DOHH2 (cell line): ENCODE results near the gene ZBTB4.
"Not testable (repeated sequence)": the region's sequence is repeated elsewhere in the genome, so short reads cannot be mapped to it uniquely, and the experiment has no call there.

Source experiments
- H3F3A ChIP-seq: fragments of 200-600 bp; sonication (generic), shearing (Covaris generic); 2 replicates; pipeline ENCODE4 v1.6.0; 2016; ENCODE audit warnings: antibody characterized with exemption, mild to moderate bottlenecking; ENCODE audit not compliant: control insufficient read depth, insufficient read depth
- H3K27ac ChIP-seq: fragments of 200-600 bp; sonication (generic); 2 replicates; pipeline ENCODE4 v1.5.1; 2014; ENCODE audit warnings: low read depth, mild to moderate bottlenecking, low read length, moderate library complexity
- H3K27me3 ChIP-seq: fragments of 200-600 bp; sonication (generic); 2 replicates; pipeline ENCODE4 v1.6.1; 2014; ENCODE audit warnings: mild to moderate bottlenecking, low read length, mixed read lengths; ENCODE audit not compliant: control insufficient read depth
- H3K36me3 ChIP-seq: fragments of 200-600 bp; sonication (generic); 2 replicates; pipeline ENCODE4 v1.6.1; 2014; ENCODE audit warnings: mild to moderate bottlenecking, low read length, moderate library complexity, mixed read lengths; ENCODE audit not compliant: control insufficient read depth
- H3K4me1 ChIP-seq: fragments of 200-600 bp; sonication (generic); 2 replicates; pipeline ENCODE4 v1.6.1; 2014; ENCODE audit warnings: mild to moderate bottlenecking, low read length, mixed read lengths; ENCODE audit not compliant: control insufficient read depth
- H3K4me2 ChIP-seq: fragments of 200-600 bp; sonication (generic); 2 replicates; pipeline ENCODE4 v1.6.0; 2014; ENCODE audit warnings: mild to moderate bottlenecking, low read length, moderate library complexity
- H3K4me3 ChIP-seq: fragments of 200-600 bp; sonication (generic); 2 replicates; pipeline ENCODE4 v1.5.1; 2014; ENCODE audit warnings: mild to moderate bottlenecking, low read length, mixed read lengths
- H3K79me2 ChIP-seq: fragments of 200-600 bp; sonication (generic); 2 replicates; pipeline ENCODE4 v1.6.1; 2014; ENCODE audit warnings: mild to moderate bottlenecking, low read length, mixed read lengths; ENCODE audit not compliant: control insufficient read depth
- H3K9me2 ChIP-seq: fragments of 200-600 bp; sonication (generic); replicated peaks from 2 replicates; pipeline ENCODE4 v1.6.1; 2014; ENCODE audit warnings: mild to moderate bottlenecking, low read length, mixed read lengths; ENCODE audit not compliant: control insufficient read depth
- H3K9me3 ChIP-seq: fragments of 200-600 bp; sonication (generic); 2 replicates; pipeline ENCODE4 v1.6.1; 2014; ENCODE audit warnings: antibody characterized with exemption, low read length, mixed read lengths; ENCODE audit not compliant: control insufficient read depth, insufficient read depth
- H4K20me1 ChIP-seq: fragments of 200-600 bp; sonication (generic); 2 replicates; pipeline ENCODE4 v1.6.0; 2014; ENCODE audit warnings: low read depth, mild to moderate bottlenecking, antibody characterized with exemption, low read length, moderate library complexity; ENCODE audit not compliant: control insufficient read depth, insufficient read depth
- CTCF ChIP-seq: fragments of 200-600 bp; sonication (generic); IDR thresholded peaks from one replicate; pipeline ENCODE4 v1.5.1; 2014; ENCODE audit warnings: antibody characterized with exemption, mild to moderate bottlenecking, low read depth, low read length; ENCODE audit not compliant: poor library complexity, severe bottlenecking
- EZH2phosphoT487 ChIP-seq: fragments of 200-600 bp; sonication (generic); IDR thresholded peaks from 2 replicates; pipeline ENCODE4 v1.6.1; 2017; ENCODE audit warnings: borderline replicate concordance, mild to moderate bottlenecking, antibody characterized with exemption, low read length, moderate library complexity, mixed read lengths

ZBTB4 gene

GRCh38 chr17:7484067-7484918 lies 4.9 kb upstream of the ZBTB4 start, which contains the start of gene POLR2A:
TSS of gene POLR2A (plus strand) at chr17:7484366.
- Histone ChIP-seq H3K27ac (peak within 1 kb of the TSS; percentile 84), H4K20me1 (peaks cover 21% of the 10 kb centered on the region), H3K4me1 (peaks cover 52% of the 10 kb centered on the region), H3K36me3 (peaks cover 32% of the 10 kb centered on the region), H3K4me2 (peak within 1 kb of the TSS; percentile 82), H3K9me2 (no peaks in the 10 kb centered on the region), H3K9me3 (no peaks in the 10 kb centered on the region), H3K27me3 (no peaks in the 10 kb centered on the region), H3F3A (peaks cover 6% of the 10 kb centered on the region; the same call in 1 of the 2 replicates), H3K79me2 (peaks cover 52% of the 10 kb centered on the region), H3K4me3 (peak within 1 kb of the TSS; percentile 84)
- TF ChIP-seq EZH2phosphoT487, result no peak
- TF ChIP-seq CTCF, result no peak

GRCh38 chr17:7483255-7484066 lies 4.0 kb upstream of the ZBTB4 start:
- Histone ChIP-seq H3K27me3 (no peaks in the 10 kb centered on the region), H3K9me2 (no peaks in the 10 kb centered on the region), H3K9me3 (no peaks in the 10 kb centered on the region), H4K20me1 (peaks cover 15% of the 10 kb centered on the region), H3K36me3 (peaks cover 26% of the 10 kb centered on the region), H3K4me2 (peak overlapping the region; percentile 82), H3K4me3 (peak overlapping the region; percentile 84), H3K27ac (peak overlapping the region; percentile 84), H3K4me1 (peaks cover 49% of the 10 kb centered on the region), H3F3A (peaks cover 3% of the 10 kb centered on the region; the same call in 1 of the 2 replicates), H3K79me2 (peaks cover 51% of the 10 kb centered on the region)
- TF ChIP-seq CTCF (no peak), EZH2phosphoT487 (no peak)

- Histone ChIP-seq H3K36me3 (peaks cover 23% of the 10 kb centered on the region), H3K27ac (peak overlapping the region; percentile 84), H3K4me3 (peak overlapping the region; percentile 84), H3K4me2 (peak overlapping the region; percentile 82), H3K4me1 (peaks cover 55% of the 10 kb centered on the region), H4K20me1 (peaks cover 15% of the 10 kb centered on the region), H3K79me2 (peaks cover 51% of the 10 kb centered on the region)
- H3K9me2 ChIP-seq, H3K27me3 ChIP-seq, H3K9me3 ChIP-seq, H3F3A ChIP-seq: not testable (repeated sequence)
Measured at GRCh38 chr17:7482742-7483088, 3.3 kb upstream of the ZBTB4 start.

- not testable (repeated sequence) for H3F3A ChIP-seq, H3K27ac ChIP-seq
- peaks cover 51% of the 10 kb centered on the region for H3K79me2 ChIP-seq
Measured at GRCh38 chr17:7481842-7482741, 2.7 kb upstream of the ZBTB4 start.

GRCh38 chr17:7481275-7481674 lies 1.8 kb upstream of the ZBTB4 start, which contains the start of gene SLC35G6:
TSS of gene SLC35G6 (plus strand) at chr17:7481446. CDS start at chr17:7481517, 71 bp downstream.
- not testable (repeated sequence) for H3K9me3 ChIP-seq, H3K27me3 ChIP-seq, H3F3A ChIP-seq, H3K27ac ChIP-seq, H3K9me2 ChIP-seq, H4K20me1 ChIP-seq
- peak within 1 kb of the TSS; percentile 83; the same call in 1 of the 2 replicates for H3K4me3 ChIP-seq
- H3K36me3 ChIP-seq, result peaks cover 12% of the 10 kb centered on the region
- H3K4me1 ChIP-seq, result peaks cover 42% of the 10 kb centered on the region
- H3K4me2 ChIP-seq, result peak within 1 kb of the TSS; percentile 92
- peaks cover 51% of the 10 kb centered on the region for H3K79me2 ChIP-seq

More at GRCh38 chr17:7481842-7482741, 2.7 kb upstream of the ZBTB4 start:
- not testable (repeated sequence) for H3K9me3 ChIP-seq, H3K4me3 ChIP-seq, H3K27me3 ChIP-seq, H3K4me2 ChIP-seq, H3K9me2 ChIP-seq
- Histone ChIP-seq H4K20me1 (peaks cover 11% of the 10 kb centered on the region), H3K36me3 (peaks cover 16% of the 10 kb centered on the region), H3K4me1 (peaks cover 49% of the 10 kb centered on the region)
